GM12878 (cell line): Measurements from ENCODE around the gene ADAM29. TPM values are rescaled to one million over a fixed set of nuclear protein-coding genes. Genes with fewer than 3 reads are reported as not detected.

ENCODE experiments used
- ATAC-seq: fragments of 200-7000 bp; cut with Tn5 transposase; 3 replicates; pipeline ENCODE4 v1.9.1; 2020; ENCODE audit warnings: mild to moderate bottlenecking, moderate library complexity
- BruUV-seq: library from RNA; stranded (reverse); fragments of 400-500 nt; replicated peaks from 2 replicates; lab custom pipeline; 2021; lab: Mats Ljungman, UMichigan
- CTCF ChIA-PET: fragments of 300-600 bp; sonication (Branson Sonifier 250); formaldehyde crosslinking; extraction: SDS; loops from one replicate; lab custom pipeline; 2021; ENCODE audit warnings: inconsistent platforms; lab: Yijun Ruan, JAX
- POLR2A ChIA-PET: fragments of 350-600 bp; formaldehyde crosslinking; extraction: SDS; loops from one replicate; lab custom pipeline; 2021; ENCODE audit warnings: inconsistent platforms; lab: Charles Lee
- RAD21 ChIA-PET: fragments of 300-600 bp; sonication (Branson Sonifier 250); formaldehyde crosslinking; loops from one replicate; lab custom pipeline; 2023; ENCODE audit warnings: antibody characterized with exemption; ENCODE audit not compliant: unreplicated experiment; lab: Charles Lee
- SMC1A ChIA-PET: fragments of 300-600 bp; sonication (Branson Sonifier 250); formaldehyde crosslinking; loops from one replicate; lab custom pipeline; 2023; ENCODE audit not compliant: unreplicated experiment, uncharacterized antibody; lab: Charles Lee
- DNase-seq: peaks from one replicate; pipeline ENCODE4 v3.0.0-alpha.2; 2011; ENCODE audit warnings: low read depth, low spot score
- FAIRE-seq: peaks from 3 replicates; lab custom pipeline; 2011; peaks lifted over from hg19 to GRCh38; lab: Jason Lieb, UNC
- H2AFZ ChIP-seq: 2 replicates; pipeline ENCODE4 v1.6.0; 2011; ENCODE audit warnings: low read depth, low read length, control low read depth; ENCODE audit not compliant: control insufficient read depth
- H3K27ac ChIP-seq: 2 replicates; pipeline ENCODE4 v1.5.1; 2011; ENCODE audit warnings: control low read depth; ENCODE audit not compliant: control insufficient read depth, insufficient read depth
- H3K27me3 ChIP-seq, 2 experiments: replicated peaks in 1 of 2; 2 replicates each; pipeline versions ENCODE4 v1.6.0 to v1.6.1; 2011; ENCODE audit warnings: low read length in 1 of 2; ENCODE audit not compliant: control insufficient read depth in 2 of 2, insufficient read depth in 2 of 2
- H3K36me3 ChIP-seq, 2 experiments: 2 replicates each; pipeline ENCODE4 v1.5.1; 2011; ENCODE audit warnings: low read length in 1 of 2; ENCODE audit not compliant: control insufficient read depth in 2 of 2, insufficient read depth in 2 of 2
- H3K4me1 ChIP-seq: 2 replicates; pipeline ENCODE4 v1.6.1; 2011; ENCODE audit warnings: mild to moderate bottlenecking, low read length, moderate library complexity, mixed read lengths; ENCODE audit not compliant: control insufficient read depth, insufficient read depth
- H3K4me2 ChIP-seq: 2 replicates; pipeline ENCODE4 v1.6.0; 2011; ENCODE audit warnings: control low read depth; ENCODE audit not compliant: control insufficient read depth, insufficient read depth
- H3K4me3 ChIP-seq: fragments of 200-600 bp; sonication (generic); 2 replicates; pipeline ENCODE4 v1.5.1; 2016
- H3K79me2 ChIP-seq: 2 replicates; pipeline ENCODE4 v1.6.0; 2011; ENCODE audit warnings: low read length; ENCODE audit not compliant: control insufficient read depth, insufficient read depth
- H3K9ac ChIP-seq: 2 replicates; pipeline ENCODE4 v1.8.0; 2011; ENCODE audit warnings: low read length, control low read depth, mixed read lengths; ENCODE audit not compliant: control insufficient read depth, insufficient read depth
- H3K9me3 ChIP-seq: replicated peaks from 3 replicates; pipeline ENCODE4 v1.5.1; 2011; ENCODE audit warnings: mild to moderate bottlenecking, low read length; ENCODE audit not compliant: control insufficient read depth, insufficient read depth
- H4K20me1 ChIP-seq: 2 replicates; pipeline ENCODE4 v1.6.0; 2011; ENCODE audit not compliant: control insufficient read depth, insufficient read depth
- ATF7 ChIP-seq: fragments of 450-650 bp; IDR thresholded peaks from 2 replicates; pipeline ENCODE4 v1.6.1; 2016; ENCODE audit warnings: low read depth, mild to moderate bottlenecking
- NBN ChIP-seq: fragments of 450-650 bp; IDR thresholded peaks from 2 replicates; pipeline ENCODE4 v1.6.1; 2016
- PKNOX1 ChIP-seq: fragments of 450-650 bp; IDR thresholded peaks from 2 replicates; pipeline ENCODE4 v1.6.1; 2016; ENCODE audit warnings: mild to moderate bottlenecking
- WRNIP1 ChIP-seq: IDR thresholded peaks from 2 replicates; pipeline ENCODE4 v1.6.1; 2011; ENCODE audit warnings: low read depth, low read length, improper control_type of control experiment, borderline replicate concordance
- WGBS: methylation state at CpG from one replicate; pipeline ENCODE4 v1.1.6; 2016; ENCODE audit warnings: low lambda C conversion rate; ENCODE audit not compliant: insufficient replicate concordance, insufficient coverage; ENCODE audit errors: missing lambda C conversion rate; 5-methylcytosine and 5-hydroxymethylcytosine counted together
- in situ Hi-C: fragments of 300-500 bp; cut with MboI; formaldehyde crosslinking; loops from 9 replicates; pipeline ENCODE4 v1.14.3; 2018; ENCODE audit warnings: mixed read lengths
- intact Hi-C: fragments of 100-400 bp; cut with micrococcal nuclease; formaldehyde crosslinking; loops from one replicate; pipeline ENCODE4 v1.14.2; 2022; ENCODE audit not compliant: unreplicated experiment
- polyA plus RNA-seq, 11 experiments: library from polyadenylated mRNA; depleted of rRNA in 4 of 11; unstranded in 6 of 11; stranded (reverse) in 5 of 11; fragments of >200 nt; fragmentation: Nextera tagmentation in 4 of 11; fragmentation: Illumina TruSeq in 1 of 11; extraction: Ambion mirVana in 4 of 11; extraction: Trizol in 1 of 11; gene quantifications; 1 replicate in 1 of 11; 2 replicates in 10 of 11; pipeline versions ENCODE4 v1.2.1 to v1.2.3, GENCODE V29; 2011 to 2016; ENCODE audit warnings: inconsistent platforms in 2 of 11, missing spikeins in 2 of 11, low read depth in 1 of 11
- total RNA-seq, 4 experiments: library from RNA; depleted of rRNA in 3 of 4; stranded (reverse); fragments of >200 nt in 3 of 4; fragmentation: Illumina TruSeq in 1 of 4; extraction: Trizol in 1 of 4; gene quantifications; 2 replicates each; pipeline versions ENCODE4 v1.2.1 to v1.2.3, GENCODE V29; 2013 to 2021
- TF ChIP-seq, protein P1 (sequence below): IDR thresholded peaks from 2 replicates; pipeline ENCODE4 v1.6.1; 2012; ENCODE audit warnings: mild to moderate bottlenecking, low read depth, low read length

ADAM29 gene
- total and polyA plus RNA-seq, 10 of the 15 experiments (the other 5 are each of a cell fraction or from before 2014, with no cell fraction given): 0.04 to 0.20 (median 0.10) TPM; not detected in 7

DNA sequence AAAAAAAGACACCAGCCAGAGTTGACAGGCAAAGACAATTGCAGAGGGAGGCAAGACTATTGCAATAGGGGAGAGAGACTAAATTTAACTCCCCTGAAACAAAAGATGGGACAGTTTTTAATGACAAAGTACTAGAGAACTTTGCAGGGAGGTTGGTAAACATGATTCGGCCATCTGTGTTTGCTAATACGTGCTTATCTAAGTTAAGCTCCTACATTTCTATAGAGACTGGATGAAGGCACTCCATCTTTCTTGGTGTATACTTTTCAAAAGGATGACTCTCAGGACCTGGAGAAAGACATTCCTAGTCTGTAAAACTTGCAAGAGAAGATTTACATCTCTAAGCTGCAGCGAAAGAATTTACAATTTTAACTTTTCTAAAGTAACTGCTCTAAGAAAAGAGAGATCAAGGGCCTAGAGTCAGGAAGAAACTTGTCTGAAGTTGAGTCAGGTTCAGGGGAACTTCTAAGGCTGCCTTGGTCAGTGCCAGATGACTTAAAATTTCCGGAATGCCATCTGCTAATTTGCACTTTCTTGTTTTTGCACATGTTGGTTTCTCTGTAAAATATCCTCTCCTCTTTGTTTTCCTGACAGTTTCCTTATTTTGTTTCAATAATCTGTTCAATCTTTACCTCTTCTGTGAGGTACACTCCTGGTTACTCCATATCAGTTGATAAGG is 10.6 kb downstream of the ADAM29 start:
- intact Hi-C loops: loop anchor here (2.0 kb wide), 1 partner anchor 54 kb away; no protein-coding TSS in a partner anchor
- POLR2A ChIA-PET: interaction anchor here (0.6 to 1.7 kb wide), 3 partner anchors 11 to 236 kb away, joined by 3 to 7 read pairs (median 3); partner anchors contain the start of gene ADAM29
- CTCF ChIA-PET: interaction anchor here (0.8 to 2.1 kb wide), 4 partner anchors 12 to 126 kb away, joined by 3 to 6 read pairs (median 5); no protein-coding TSS in a partner anchor

More for the DNA sequence above, 10.6 kb downstream of the ADAM29 start:
- H3K9ac ChIP-seq: peak overlapping the region; percentile 20; the same call in 1 of the 2 replicates
- ATAC-seq: peak; percentile 72
- TF ChIP-seq, protein P1, sequence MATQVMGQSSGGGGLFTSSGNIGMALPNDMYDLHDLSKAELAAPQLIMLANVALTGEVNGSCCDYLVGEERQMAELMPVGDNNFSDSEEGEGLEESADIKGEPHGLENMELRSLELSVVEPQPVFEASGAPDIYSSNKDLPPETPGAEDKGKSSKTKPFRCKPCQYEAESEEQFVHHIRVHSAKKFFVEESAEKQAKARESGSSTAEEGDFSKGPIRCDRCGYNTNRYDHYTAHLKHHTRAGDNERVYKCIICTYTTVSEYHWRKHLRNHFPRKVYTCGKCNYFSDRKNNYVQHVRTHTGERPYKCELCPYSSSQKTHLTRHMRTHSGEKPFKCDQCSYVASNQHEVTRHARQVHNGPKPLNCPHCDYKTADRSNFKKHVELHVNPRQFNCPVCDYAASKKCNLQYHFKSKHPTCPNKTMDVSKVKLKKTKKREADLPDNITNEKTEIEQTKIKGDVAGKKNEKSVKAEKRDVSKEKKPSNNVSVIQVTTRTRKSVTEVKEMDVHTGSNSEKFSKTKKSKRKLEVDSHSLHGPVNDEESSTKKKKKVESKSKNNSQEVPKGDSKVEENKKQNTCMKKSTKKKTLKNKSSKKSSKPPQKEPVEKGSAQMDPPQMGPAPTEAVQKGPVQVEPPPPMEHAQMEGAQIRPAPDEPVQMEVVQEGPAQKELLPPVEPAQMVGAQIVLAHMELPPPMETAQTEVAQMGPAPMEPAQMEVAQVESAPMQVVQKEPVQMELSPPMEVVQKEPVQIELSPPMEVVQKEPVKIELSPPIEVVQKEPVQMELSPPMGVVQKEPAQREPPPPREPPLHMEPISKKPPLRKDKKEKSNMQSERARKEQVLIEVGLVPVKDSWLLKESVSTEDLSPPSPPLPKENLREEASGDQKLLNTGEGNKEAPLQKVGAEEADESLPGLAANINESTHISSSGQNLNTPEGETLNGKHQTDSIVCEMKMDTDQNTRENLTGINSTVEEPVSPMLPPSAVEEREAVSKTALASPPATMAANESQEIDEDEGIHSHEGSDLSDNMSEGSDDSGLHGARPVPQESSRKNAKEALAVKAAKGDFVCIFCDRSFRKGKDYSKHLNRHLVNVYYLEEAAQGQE: no peak
- no peak for TF ChIP-seq WRNIP1
- TF ChIP-seq NBN: 0 out of 2 replicates have a peak, but pooled peaks have one; percentile 7
- peak; percentile 6; the same call in 1 of the 2 replicates for TF ChIP-seq ATF7
- TF ChIP-seq PKNOX1: 0 out of 2 replicates have a peak, but pooled peaks have one; percentile 4
- TF ChIP-seq, all 136 proteins: peak for 3
- Histone ChIP-seq H3K27ac (peak overlapping the region; percentile 89), H3K4me2 (0 out of 2 replicates have a peak overlapping the region, but pooled peaks have one; percentile 48), H3K9me3 (no peaks in the 10 kb centered on the region), H2AFZ (no peak overlapping the region; the same call in 1 of the 2 replicates), H3K4me1 (peaks cover 13% of the 10 kb centered on the region), H3K79me2 (no peaks in the 10 kb centered on the region), H4K20me1 (no peaks in the 10 kb centered on the region), H3K36me3 (no peaks in the 10 kb centered on the region), H3K27me3 (no peaks in the 10 kb centered on the region), H3K4me3 (0 out of 2 replicates have a peak overlapping the region, but pooled peaks have one; percentile 24)
- ChIA-PET RAD21 (interaction anchor here (0.6 to 4.2 kb wide), 2 partner anchors 9 to 33 kb away, joined by 3 to 16 read pairs; partner anchors contain the start of gene ADAM29), SMC1A (interaction anchor here (1.2 to 3.7 kb wide), 8 partner anchors 11 to 126 kb away, joined by 4 to 34 read pairs (median 8); partner anchors contain the start of gene ADAM29)
- in situ Hi-C loops: loop anchor here (10.0 kb wide), 1 partner anchor 644 kb away; the partner anchor contains the start of genes CEP44 and FBXO8
- FAIRE-seq (no peak), DNase-seq (peak; percentile 64)
- BruUV-seq: TSS peak; percentile 83
- WGBS: 10% methylated on average over 4 of the region's 4 CpGs
